ENCODE measurements around the gene UBAC1.

UBAC1 gene

DNA sequence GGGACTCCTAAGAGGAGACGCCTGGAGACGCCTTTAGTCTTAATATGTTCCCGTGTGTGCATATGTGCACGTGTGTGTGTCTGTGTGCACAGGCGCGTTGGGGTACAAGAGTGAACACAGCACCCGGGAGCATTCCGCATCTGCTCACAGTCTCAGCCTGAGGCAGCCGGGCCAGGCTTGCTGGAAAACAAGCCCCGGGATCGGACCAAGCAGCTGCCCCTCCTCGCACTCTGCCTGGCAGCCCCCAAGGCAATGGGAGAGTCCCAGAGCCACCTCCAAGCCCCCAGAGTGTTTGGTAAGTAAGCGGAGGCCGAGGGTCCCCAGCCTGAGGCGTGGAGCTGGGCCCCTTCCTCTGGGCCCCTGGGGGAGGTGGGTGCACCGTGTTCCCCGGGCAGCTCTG is 27.3 kb upstream of the UBAC1 start (continued):
- TF ChIP-seq ELK4 (IDR thresholded peaks at IDR 0.05; ENCODE audit: borderline replicate concordance, low read depth, low read length) (no peak), RBAK (tag by site-specific recombination; IDR thresholded peaks at IDR 0.05) (no peak), ZNF341 (tag by site-specific recombination; IDR thresholded peaks at IDR 0.05; ENCODE audit: low read depth) (no peak), ZNF792 (tag by site-specific recombination; IDR thresholded peaks at IDR 0.05) (no peak)

GRCh38 chr9:135987838-135988404 is 26.7 kb upstream of the UBAC1 start:
- H3K9me3 ChIP-seq (ENCODE audit: control insufficient read depth, insufficient read depth, low read depth, low read length), result no peaks in the 10 kb centered on the region
- CTCF ChIA-PET, result interaction anchor here (0.9 to 3.2 kb wide), 2 partner anchors 18 to 20 kb away, joined by 3 to 12 read pairs; no protein-coding TSS in a partner anchor
- H3K27ac ChIP-seq (ENCODE audit: extremely low read depth, low read depth, low read length), result no peak overlapping the region
- H3K4me3 ChIP-seq (ENCODE audit: low read depth, low read length), result no peak overlapping the region
- H3K36me3 ChIP-seq (ENCODE audit: control insufficient read depth in 2 of 2, insufficient read depth in 1 of 2, low read length in 2 of 2), result no peaks in the 10 kb centered on the region
- POLR2A ChIA-PET, result no interaction called here
- H3K4me1 ChIP-seq (ENCODE audit: control insufficient read depth, insufficient read depth, low read length), result peaks cover 4% of the 10 kb centered on the region; the same call in 1 of the 2 replicates
- TF ChIP-seq KLF1 (tag by site-specific recombination; IDR thresholded peaks at IDR 0.05) (peak; percentile 97), PATZ1 (tag by site-specific recombination; IDR thresholded peaks at IDR 0.05) (0 out of 2 replicates have a peak, but pooled peaks have one; percentile 8), GLIS2 (tag by site-specific recombination; IDR thresholded peaks at IDR 0.05) (peak; percentile 19; the same call in 1 of the 2 replicates), ZNF692 (tag by site-specific recombination; IDR thresholded peaks at IDR 0.05) (no peak), ZNF514 (tag by site-specific recombination; IDR thresholded peaks at IDR 0.05) (no peak)

DNA sequence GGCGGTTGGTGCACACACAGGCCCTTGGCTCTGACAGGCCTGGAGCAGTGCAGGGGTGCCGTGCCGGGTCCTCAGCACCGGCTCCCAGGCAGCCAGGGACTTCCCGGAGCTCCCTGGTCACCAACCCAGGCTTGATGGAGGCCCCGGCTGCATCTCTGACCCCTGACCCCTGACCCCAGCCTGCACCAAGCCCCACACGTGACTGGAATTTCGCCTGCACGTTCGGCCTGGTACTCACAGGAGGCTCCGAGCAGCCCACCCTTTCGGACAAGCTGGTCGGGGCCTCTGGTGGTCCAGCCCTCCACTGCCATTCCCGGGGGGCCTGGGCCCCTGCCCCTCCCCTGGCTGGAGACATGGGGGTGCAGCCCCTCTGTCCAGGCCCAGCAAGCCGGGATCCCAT is 25.4 kb upstream of the UBAC1 start:
- ChIA-PET POLR2A (no interaction called here), CTCF (interaction anchor here (0.9 to 1.0 kb wide), 3 partner anchors 16 to 25 kb away, joined by 3 to 4 read pairs (median 3); partner anchors contain the start of gene UBAC1)
- Histone ChIP-seq H3K4me3 (ENCODE audit: low read depth, low read length) (no peak overlapping the region), H3K36me3 (ENCODE audit: control insufficient read depth in 2 of 2, insufficient read depth in 1 of 2, low read length in 2 of 2) (no peaks in the 10 kb centered on the region), H3K9me3 (ENCODE audit: control insufficient read depth, insufficient read depth, low read depth, low read length) (no peaks in the 10 kb centered on the region), H3K4me1 (ENCODE audit: control insufficient read depth, insufficient read depth, low read length) (no peaks in the 10 kb centered on the region), H3K27ac (ENCODE audit: extremely low read depth, low read depth, low read length) (no peak overlapping the region)
- TF ChIP-seq ZNF223 (tag by site-specific recombination; IDR thresholded peaks at IDR 0.05) (no peak), ZNF529 (tag by site-specific recombination; IDR thresholded peaks at IDR 0.05; ENCODE audit: insufficient replicate concordance) (no peak), ZNF404 (tag by site-specific recombination; IDR thresholded peaks at IDR 0.05) (no peak), ZNF423 (tag by site-specific recombination; IDR thresholded peaks at IDR 0.05) (no peak), ZNF610 (tag by site-specific recombination; IDR thresholded peaks at IDR 0.05; ENCODE audit: borderline replicate concordance) (no peak), ZNF530 (tag by site-specific recombination; IDR thresholded peaks at IDR 0.05; ENCODE audit: low read depth) (no peak), GLI2 (tag by site-specific recombination; IDR thresholded peaks at IDR 0.05; ENCODE audit: borderline replicate concordance, low read depth) (no peak), ZNF707 (tag by site-specific recombination; IDR thresholded peaks at IDR 0.05) (no peak), ZNF792 (tag by site-specific recombination; IDR thresholded peaks at IDR 0.05) (no peak), MEIS1 (CRISPR knock-in tag; IDR thresholded peaks at IDR 0.05; ENCODE audit: borderline replicate concordance) (no peak), KLF17 (tag by site-specific recombination; IDR thresholded peaks at IDR 0.05) (no peak), REPIN1 (tag by site-specific recombination; IDR thresholded peaks at IDR 0.05; ENCODE audit: low read depth) (no peak), ZFP41 (tag by site-specific recombination; IDR thresholded peaks at IDR 0.05; ENCODE audit: borderline replicate concordance) (no peak), ZNF521 (tag by site-specific recombination; IDR thresholded peaks at IDR 0.05) (no peak), ELK4 (IDR thresholded peaks at IDR 0.05; ENCODE audit: borderline replicate concordance, low read depth, low read length) (no peak), ZIC2 (tag by site-specific recombination; IDR thresholded peaks at IDR 0.05) (no peak), ZNF660 (tag by site-specific recombination; IDR thresholded peaks at IDR 0.05) (no peak)
